Ishikawa (cell line): ENCODE results near the gene SMURF1.

Experiments used
- CEBPB ChIP-seq: IDR thresholded peaks from 2 replicates; pipeline ENCODE4 v1.6.1; 2012
- CREB1 ChIP-seq: IDR thresholded peaks from 2 replicates; pipeline ENCODE4 v1.6.1; 2012; ENCODE audit warnings: low read depth
- EGR1 ChIP-seq: IDR thresholded peaks from 2 replicates; pipeline ENCODE4 v1.6.1; 2012
- EP300 ChIP-seq: IDR thresholded peaks from 2 replicates; pipeline ENCODE4 v1.6.1; 2012; ENCODE audit warnings: borderline replicate concordance
- FOXM1 ChIP-seq: IDR thresholded peaks from 2 replicates; pipeline ENCODE4 v1.6.1; 2012; ENCODE audit warnings: low read depth, borderline replicate concordance
- MAX ChIP-seq: IDR thresholded peaks from 2 replicates; pipeline ENCODE4 v1.6.1; 2012
- NFIC ChIP-seq: IDR thresholded peaks from 2 replicates; pipeline ENCODE4 v1.6.1; 2012
- RAD21 ChIP-seq: IDR thresholded peaks from 2 replicates; pipeline ENCODE4 v1.6.1; 2012; ENCODE audit warnings: low read depth
- REST ChIP-seq: IDR thresholded peaks from 2 replicates; pipeline ENCODE4 v1.6.1; 2012; ENCODE audit warnings: low read depth, mild to moderate bottlenecking
- TAF1 ChIP-seq: IDR thresholded peaks from 2 replicates; pipeline ENCODE4 v1.6.1; 2012; ENCODE audit warnings: low read depth, mild to moderate bottlenecking
- TCF12 ChIP-seq: IDR thresholded peaks from 2 replicates; pipeline ENCODE4 v1.6.1; 2012; ENCODE audit warnings: low read depth
- TEAD4 ChIP-seq: IDR thresholded peaks from 2 replicates; pipeline ENCODE4 v1.6.1; 2012
- USF1 ChIP-seq: IDR thresholded peaks from 2 replicates; pipeline ENCODE4 v1.6.1; 2012
- YY1 ChIP-seq: IDR thresholded peaks from 2 replicates; pipeline ENCODE4 v1.6.1; 2012; ENCODE audit warnings: low read depth
- ZBTB7A ChIP-seq: IDR thresholded peaks from 2 replicates; pipeline ENCODE4 v1.6.1; 2012; ENCODE audit warnings: low read depth

SMURF1 gene

GRCh38 chr7:99079104-99079503, 64.8 kb downstream of the SMURF1 start:
- TF ChIP-seq TCF12 (no peak), REST (no peak), TEAD4 (no peak), FOXM1 (no peak), ZBTB7A (no peak), RAD21 (no peak), CEBPB (no peak), MAX (no peak), YY1 (no peak), CREB1 (no peak), EGR1 (no peak), EP300 (no peak), NFIC (no peak)

GRCh38 chr7:99078416-99078815, 65.5 kb downstream of the SMURF1 start:
- TF ChIP-seq CREB1, result no peak
- no peak for TF ChIP-seq CEBPB
- TF ChIP-seq TAF1, result no peak
- TF ChIP-seq NFIC, result no peak
- TF ChIP-seq YY1, result no peak
- no peak for TF ChIP-seq EGR1
- TF ChIP-seq EP300, result no peak
- TF ChIP-seq REST, result no peak

GRCh38 chr7:99076615-99077014, 67.3 kb downstream of the SMURF1 start:
- TF ChIP-seq EP300 (no peak), EGR1 (no peak), CREB1 (no peak), YY1 (no peak), TAF1 (no peak), TCF12 (no peak), NFIC (no peak), TEAD4 (no peak), USF1 (no peak), RAD21 (no peak), FOXM1 (no peak), REST (no peak), CEBPB (no peak), MAX (no peak), ZBTB7A (no peak)

GRCh38 chr7:99073839-99074446, 70.0 kb downstream of the SMURF1 start:
- TF ChIP-seq REST, result no peak
- TF ChIP-seq NFIC, result no peak
- TF ChIP-seq RAD21, result no peak
- TF ChIP-seq TCF12, result no peak
- no peak for TF ChIP-seq MAX
- no peak for TF ChIP-seq USF1
- no peak for TF ChIP-seq FOXM1
- TF ChIP-seq TAF1, result no peak
- no peak for TF ChIP-seq ZBTB7A
- TF ChIP-seq CREB1, result no peak
- no peak for TF ChIP-seq YY1
- TF ChIP-seq EP300, result no peak
